GM13976 (cell line): ENCODE data around the gene PTPRR.

Source experiments
- DNase-seq: peaks from one replicate; pipeline ENCODE4 v3.0.0; 2012; ENCODE audit warnings: low spot score
- CTCF ChIP-seq: IDR thresholded peaks from 2 replicates; pipeline ENCODE4 v1.5.1; 2012; ENCODE audit warnings: borderline replicate concordance, mild to moderate bottlenecking; ENCODE audit not compliant: insufficient read depth; ENCODE audit errors: extremely low read depth, missing control alignments, control extremely low read depth
- in situ Hi-C: fragments of 300-500 bp; cut with MboI; formaldehyde crosslinking; loops from one replicate; pipeline ENCODE4 v1.12.0; 2022; ENCODE audit warnings: low sequenced_read_pairs, mixed read lengths, inconsistent platforms; ENCODE audit not compliant: unreplicated experiment

PTPRR gene

DNA sequence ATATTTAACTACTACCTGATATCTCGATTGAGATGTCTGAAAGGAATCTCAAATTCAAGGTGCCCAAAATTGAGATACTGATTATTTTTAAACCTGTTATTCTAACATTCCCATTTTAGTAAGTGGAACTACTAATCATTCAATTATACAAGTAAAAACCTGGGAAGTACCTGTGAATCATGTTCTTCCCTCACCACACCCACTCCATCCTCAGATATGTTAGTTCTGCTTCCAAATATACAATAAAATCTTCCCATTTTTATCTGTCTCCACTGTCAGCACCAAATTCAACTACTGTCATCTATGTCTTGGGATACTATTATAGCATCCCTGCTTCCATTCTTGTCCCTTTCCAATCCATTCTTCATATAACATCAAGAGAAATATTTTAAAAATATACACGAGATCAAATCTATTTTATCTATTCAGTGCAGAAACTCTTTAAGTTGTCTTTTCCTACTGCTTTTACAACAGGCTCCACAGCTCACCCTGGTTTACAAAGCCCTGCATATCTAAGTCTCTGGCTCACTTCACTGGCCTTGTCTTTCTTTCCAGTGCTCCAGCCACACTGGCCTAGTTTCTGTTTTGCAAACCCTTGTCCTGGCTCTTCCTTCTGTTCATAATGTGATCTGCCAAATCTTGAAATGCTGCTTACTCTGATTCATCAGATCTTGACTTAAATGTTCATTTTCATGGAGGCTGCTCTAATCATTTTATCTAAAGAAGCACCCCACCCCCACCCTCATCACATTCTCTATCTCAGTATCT lies 122.3 kb downstream of the PTPRR start:
- DNase-seq: no peak
- no peak for TF ChIP-seq CTCF
- in situ Hi-C loops: no loop called here

DNA sequence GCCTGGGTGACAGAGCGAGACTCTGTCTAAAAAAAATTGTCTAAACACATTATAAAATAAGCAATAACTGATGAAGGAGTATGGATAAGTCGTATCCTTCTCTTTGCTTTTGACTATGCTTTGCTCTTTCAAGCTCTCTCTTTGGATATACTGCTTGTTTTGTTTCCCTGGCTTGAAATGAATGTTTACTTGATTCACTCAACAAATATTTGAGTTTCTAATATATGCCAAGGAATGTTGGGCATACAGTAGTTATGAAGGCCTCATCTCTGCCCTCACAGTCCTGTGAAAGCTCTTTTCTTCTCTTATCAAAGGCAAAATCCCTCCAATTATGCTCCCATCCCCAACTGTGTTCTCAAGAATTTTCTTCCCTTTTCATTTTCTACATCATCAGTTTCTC lies 123.5 kb downstream of the PTPRR start:
- TF ChIP-seq CTCF: no peak
- in situ Hi-C loops: no loop called here
- DNase-seq: no peak

DNA sequence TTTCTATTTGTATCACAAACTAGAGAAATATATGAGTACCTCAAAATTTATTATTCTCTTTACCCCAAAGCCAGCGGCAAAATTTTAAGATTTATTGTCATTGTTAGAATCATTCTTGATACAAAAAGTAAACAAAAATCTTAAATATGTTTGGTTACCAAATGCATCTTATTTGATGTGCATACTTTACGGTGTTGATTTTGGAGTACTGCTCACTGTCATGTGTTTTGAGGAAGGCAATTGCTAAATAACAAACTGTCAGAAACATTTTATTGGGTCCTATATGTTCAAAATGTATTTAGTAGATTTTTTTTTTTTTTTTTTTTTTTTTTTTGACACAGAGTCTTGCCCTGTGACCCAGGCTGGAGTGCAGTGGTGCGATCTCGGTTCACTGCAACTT lies 124.9 kb downstream of the PTPRR start:
- in situ Hi-C loops: no loop called here
- no peak for TF ChIP-seq CTCF
- no peak for DNase-seq

GRCh38 chr12:70794131-70794530 lies 126.4 kb downstream of the PTPRR start:
- no peak for TF ChIP-seq CTCF
- in situ Hi-C loops: no loop called here
- DNase-seq: no peak

- TF ChIP-seq CTCF: no peak
- DNase-seq: no peak
- in situ Hi-C loops: no loop called here
Observed at GRCh38 chr12:70788774-70789173, 131.8 kb downstream of the PTPRR start.

DNA sequence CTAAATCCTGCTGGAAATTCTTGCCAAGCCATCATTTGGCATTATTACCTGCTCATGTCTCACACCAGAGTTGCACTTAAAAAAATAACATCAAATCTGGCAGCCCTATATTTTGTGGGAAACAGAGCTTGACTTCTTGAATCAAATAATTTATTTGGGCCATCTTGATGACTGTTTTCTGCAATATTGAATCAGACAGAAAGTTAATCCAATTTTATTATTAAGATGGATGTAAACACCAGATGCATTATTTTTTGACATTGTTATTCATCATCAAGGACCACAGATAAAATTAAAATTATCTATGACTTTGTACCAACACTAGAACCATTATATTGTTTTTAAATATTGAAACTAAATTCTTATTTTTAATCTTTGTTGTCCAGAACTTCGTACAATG lies 132.9 kb downstream of the PTPRR start:
- no peak for DNase-seq
- TF ChIP-seq CTCF: no peak
- in situ Hi-C loops: no loop called here
